ENCODE measurements around the gene LRP8. TPM values are rescaled to one million over a fixed set of nuclear protein-coding genes. Genes with fewer than 3 reads are reported as not detected.

LRP8 gene
- total and polyA plus RNA-seq, 2 of the 13 experiments (the other 11 are each of a cell fraction or from before 2014, with no cell fraction given): 17.3 to 17.4 TPM

DNA sequence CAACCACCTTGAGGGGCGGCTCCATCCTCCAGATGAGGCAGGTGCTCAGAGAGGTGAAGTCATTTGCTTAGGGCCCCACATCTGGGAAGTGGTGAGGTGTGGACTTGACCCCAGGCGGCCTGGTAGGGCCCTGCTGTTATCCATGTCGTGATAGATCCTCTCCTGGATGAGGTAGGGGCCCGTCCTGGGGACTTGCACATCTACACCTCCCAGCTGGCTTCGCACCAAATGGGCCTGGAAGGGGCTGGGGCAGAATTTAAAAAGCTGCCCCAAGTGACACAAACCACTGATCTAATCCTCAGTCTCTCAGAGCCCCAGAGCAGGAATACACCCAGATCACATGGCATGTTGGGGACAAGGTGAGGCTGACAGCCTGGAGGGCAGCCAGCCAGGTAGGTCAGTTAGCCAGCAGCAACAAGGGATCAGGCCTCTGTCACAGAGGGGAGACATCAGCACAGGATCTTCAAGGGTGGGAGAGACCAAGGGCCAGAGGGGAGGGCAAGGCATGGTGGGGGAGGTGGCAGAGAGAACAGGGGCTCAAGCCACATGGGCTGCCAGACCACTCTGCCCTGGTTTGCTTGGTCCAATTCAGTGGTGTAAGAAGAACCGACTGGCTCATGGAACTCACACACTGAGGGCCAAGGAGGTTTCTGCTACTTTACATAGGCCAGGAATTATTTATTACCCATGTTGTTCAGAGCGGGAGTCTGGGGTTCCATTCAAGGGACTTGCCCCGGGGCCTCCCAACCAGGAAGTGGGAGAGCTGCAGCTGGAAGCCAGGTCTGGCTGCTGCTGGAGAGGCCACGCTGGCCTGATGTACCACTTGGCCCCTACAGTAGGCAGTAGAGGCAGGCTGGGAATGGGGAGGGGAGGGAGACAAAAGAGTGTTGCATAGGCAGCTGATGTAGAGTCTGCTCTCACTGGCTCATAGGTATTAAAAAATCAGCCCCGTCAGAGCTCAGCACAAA lies 12.1 kb downstream of the LRP8 start:
- ChIA-PET CTCF (ENCODE audit: low intra/inter-chr PET ratio, low total read pairs) (no interaction called here), POLR2A (no interaction called here)
- Histone ChIP-seq H3K27me3 (ENCODE audit: control insufficient read depth in 1 of 2, insufficient read depth in 2 of 2, low read length in 2 of 2) (no peaks in the 10 kb centered on the region), H4K20me1 (ENCODE audit: insufficient read depth, low read length) (no peaks in the 10 kb centered on the region), H3K4me3 (replicated peaks in 1 of 3; ENCODE audit: insufficient read depth in 1 of 3, low read depth in 2 of 3, low read length in 3 of 3) (no peak overlapping the region), H3K4me1 (ENCODE audit: insufficient read depth, low read length) (no peaks in the 10 kb centered on the region), H3K4me2 (ENCODE audit: low read depth, low read length) (no peak overlapping the region), H3K9me3 (ENCODE audit: low read length) (no peaks in the 10 kb centered on the region), H3K9ac (ENCODE audit: insufficient read depth, low read depth, low read length) (no peak overlapping the region), H2AFZ (ENCODE audit: low read length) (no peak overlapping the region), H3K36me3 (replicated peaks in 1 of 2; ENCODE audit: control insufficient read depth in 1 of 2, insufficient read depth in 2 of 2, low read length in 2 of 2) (peaks cover 4 to 22% of the 10 kb centered on the region in 2 experiments; a peak in 4 of 5 replicates), H3K27ac (ENCODE audit: extremely low read length, insufficient read depth, low read length) (no peak overlapping the region), H3K79me2 (ENCODE audit: insufficient read depth, low read length) (no peaks in the 10 kb centered on the region)
- no peak for FAIRE-seq
- WGBS (ENCODE audit: low lambda C conversion rate): 93% methylated on average over 7 of the region's 10 CpGs
- ATAC-seq: no peak
- in situ Hi-C loops (cut with HindIII; ENCODE audit: extremely low pct_ligation_motif_present, low pct_unique_long_range_greater_than_20kb): no loop called here
- intact Hi-C loops (cut with micrococcal nuclease; ENCODE audit: unreplicated experiment): no loop called here
- no TSS peak for BruUV-seq (replicated peaks)
- TF ChIP-seq, protein P1, sequence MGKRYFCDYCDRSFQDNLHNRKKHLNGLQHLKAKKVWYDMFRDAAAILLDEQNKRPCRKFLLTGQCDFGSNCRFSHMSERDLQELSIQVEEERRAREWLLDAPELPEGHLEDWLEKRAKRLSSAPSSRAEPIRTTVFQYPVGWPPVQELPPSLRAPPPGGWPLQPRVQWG (CRISPR knock-in tag; IDR thresholded peaks at IDR 0.05; ENCODE audit: borderline replicate concordance, low read depth): no peak
- TF ChIP-seq, protein P2, sequence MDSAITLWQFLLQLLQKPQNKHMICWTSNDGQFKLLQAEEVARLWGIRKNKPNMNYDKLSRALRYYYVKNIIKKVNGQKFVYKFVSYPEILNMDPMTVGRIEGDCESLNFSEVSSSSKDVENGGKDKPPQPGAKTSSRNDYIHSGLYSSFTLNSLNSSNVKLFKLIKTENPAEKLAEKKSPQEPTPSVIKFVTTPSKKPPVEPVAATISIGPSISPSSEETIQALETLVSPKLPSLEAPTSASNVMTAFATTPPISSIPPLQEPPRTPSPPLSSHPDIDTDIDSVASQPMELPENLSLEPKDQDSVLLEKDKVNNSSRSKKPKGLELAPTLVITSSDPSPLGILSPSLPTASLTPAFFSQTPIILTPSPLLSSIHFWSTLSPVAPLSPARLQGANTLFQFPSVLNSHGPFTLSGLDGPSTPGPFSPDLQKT (CRISPR knock-in tag; IDR thresholded peaks at IDR 0.05; ENCODE audit: borderline replicate concordance): no peak
- TF ChIP-seq TCF7L2 (IDR thresholded peaks at IDR 0.05; ENCODE audit: low read depth, low read length) (no peak), FOXK2 (IDR thresholded peaks at IDR 0.05) (no peak), RFXANK (CRISPR knock-in tag; IDR thresholded peaks at IDR 0.05) (no peak), ZFP82 (CRISPR knock-in tag; IDR thresholded peaks at IDR 0.05; ENCODE audit: borderline replicate concordance) (no peak), ZNF263 (CRISPR knock-in tag; IDR thresholded peaks at IDR 0.05) (no peak)
- TF ChIP-seq, protein P3, sequence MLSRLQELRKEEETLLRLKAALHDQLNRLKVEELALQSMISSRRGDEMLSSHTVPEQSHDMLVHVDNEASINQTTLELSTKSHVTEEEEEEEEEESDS (CRISPR knock-in tag; IDR thresholded peaks at IDR 0.05; ENCODE audit: borderline replicate concordance): no peak
- no peak for DNase-seq (ENCODE audit: low spot score)
